DMS 273 (cell line): Measurements from ENCODE around the gene NTN1.

Experiments
- DNase-seq: peaks from one replicate; lab custom pipeline; 2025; ENCODE audit not compliant: unreplicated experiment; lab: John Stamatoyannopoulos, UW

The NTN1 gene

DNA sequence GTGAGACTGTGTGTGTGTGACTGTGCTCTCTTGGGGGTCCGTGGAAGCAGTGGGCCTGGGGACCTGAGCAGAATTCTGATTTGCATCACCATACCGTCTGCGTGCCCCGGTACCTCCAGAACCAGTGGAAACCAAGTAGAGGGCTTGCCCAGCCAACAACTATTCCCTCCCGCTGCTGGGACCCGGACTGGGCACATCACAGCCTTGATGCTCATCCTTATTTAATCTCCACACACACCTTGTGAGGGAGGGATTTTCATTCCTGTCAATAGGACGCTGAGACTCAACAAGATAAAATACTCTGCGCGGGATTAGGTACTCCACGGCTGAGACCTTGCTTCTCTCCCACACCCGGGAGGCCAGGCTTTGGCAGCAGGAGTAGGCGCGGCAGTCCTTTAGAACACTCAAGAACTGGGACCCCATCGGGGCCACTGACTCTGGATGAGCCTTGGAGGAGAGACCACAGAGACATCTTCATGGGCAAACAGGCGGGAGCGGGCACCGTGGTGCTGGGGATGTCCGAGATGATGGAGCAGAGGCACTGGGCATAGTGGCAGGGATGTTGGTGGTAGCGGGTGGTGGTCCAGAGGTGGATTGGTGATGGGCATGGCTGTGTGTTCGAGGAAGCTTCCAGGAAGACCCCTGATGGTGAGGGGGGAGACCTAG lies 208.0 kb downstream of the NTN1 start:
- DNase-seq: no peak

DNA sequence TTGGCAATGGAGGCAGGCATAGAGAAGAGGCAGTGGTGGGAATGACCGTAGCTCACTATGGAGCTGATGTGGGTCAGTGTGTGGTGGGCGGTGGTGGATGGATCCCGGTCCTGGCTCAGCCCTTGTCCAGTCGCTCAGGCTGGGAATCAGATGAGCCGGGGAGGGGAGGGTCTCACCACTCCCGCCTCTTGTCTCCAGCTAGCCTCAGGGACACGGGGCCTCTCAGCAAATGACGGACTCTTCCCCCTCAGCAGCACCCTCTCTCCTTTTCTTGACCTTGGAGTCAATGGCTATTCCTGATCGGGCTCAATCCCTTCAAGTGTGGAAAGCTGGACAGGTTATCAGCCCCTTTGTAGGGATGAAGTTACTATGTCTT lies 208.5 kb downstream of the NTN1 start:
- DNase-seq: no peak

DNA sequence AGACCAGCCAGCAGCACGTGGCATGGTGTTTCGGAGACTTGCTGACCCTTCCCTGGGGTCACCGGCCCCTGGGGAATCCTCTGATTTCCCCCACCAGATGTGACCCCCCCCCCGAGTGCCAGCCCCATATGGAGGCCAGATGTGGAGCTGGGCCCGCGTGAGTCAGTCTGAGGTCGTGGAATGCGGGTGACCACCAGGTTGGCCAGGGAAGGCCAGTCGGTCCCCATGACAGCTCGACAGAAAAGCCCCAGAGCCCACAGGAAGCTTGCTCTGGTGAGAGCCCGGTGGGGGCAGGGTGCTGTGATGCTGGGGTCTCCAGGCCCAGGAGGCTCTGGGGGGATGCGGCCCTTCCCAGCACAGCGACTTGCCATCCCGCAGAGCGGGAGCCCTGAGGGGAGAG lies 209.0 kb downstream of the NTN1 start:
- no peak for DNase-seq

DNA sequence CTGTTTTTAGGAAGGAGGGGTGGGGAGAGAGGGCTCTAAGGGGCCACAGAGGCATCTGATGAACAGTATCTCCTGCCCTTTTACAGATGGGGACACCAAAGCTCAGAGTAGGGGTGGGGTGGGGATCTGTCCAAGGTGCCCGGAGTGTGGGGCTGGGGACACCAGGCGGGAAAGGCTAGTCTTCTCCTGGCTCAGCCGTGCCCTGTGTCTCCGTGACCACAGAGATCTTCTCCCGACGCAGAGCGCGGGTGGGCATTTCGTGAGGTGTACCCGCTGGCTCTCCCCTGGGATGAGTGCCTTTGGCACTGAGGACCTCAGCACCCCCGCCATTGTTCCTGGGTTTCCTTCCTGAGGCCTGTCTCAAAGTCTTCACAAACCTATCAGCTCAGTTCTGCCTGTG lies 209.6 kb downstream of the NTN1 start:
- DNase-seq: no peak

DNA sequence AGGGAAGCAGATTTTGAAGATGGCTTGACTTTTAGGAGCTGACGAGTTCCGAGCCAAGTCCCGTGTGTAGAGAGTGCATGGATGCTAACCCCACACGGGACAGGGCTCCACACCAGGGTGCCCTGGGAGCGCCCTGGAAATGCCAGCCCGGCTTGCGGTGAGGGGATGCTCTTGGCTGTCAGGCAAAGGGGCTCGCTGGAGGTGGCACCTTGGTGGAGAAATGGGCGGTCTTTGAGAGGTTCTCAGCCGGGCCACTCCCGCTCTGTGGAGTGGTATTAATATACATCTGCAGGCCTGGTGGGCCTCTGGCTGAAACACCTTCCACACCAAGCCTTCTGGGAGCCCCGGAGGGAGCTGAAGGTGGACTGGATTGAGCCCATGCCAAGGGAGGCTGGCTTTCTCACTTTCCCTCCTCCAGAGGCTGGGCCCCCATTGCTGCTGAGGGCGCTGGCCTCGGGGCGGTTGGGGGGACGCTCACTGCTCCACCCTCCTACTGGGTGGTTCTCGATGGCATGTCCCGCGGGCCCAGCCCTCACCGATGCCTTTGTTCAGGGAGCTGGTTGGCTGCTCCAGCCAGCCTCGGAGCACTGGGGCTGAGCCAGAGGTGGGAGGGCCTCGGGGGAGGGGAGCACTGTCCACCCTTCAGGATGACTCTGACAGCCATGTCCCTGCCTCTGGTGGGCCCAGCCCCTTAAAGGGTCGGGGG lies 210.3 kb downstream of the NTN1 start:
- DNase-seq: no peak

DNA sequence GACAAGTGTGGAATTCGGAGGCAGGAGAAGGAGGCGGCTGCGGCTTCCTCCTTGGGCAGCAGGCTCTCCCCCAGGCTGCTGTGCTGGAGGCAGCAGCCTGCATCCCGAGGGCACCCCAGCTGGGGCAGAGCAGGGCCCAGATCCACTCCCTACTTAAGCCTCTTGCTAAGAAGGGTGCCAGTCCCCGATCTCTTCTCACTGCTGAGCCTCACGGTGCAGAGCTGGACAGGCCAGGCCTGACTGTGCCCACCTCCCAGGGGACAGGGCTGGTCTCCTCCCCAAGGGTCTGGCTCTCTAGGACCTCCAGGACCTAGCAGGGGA lies 210.8 kb downstream of the NTN1 start:
- DNase-seq: no peak

DNA sequence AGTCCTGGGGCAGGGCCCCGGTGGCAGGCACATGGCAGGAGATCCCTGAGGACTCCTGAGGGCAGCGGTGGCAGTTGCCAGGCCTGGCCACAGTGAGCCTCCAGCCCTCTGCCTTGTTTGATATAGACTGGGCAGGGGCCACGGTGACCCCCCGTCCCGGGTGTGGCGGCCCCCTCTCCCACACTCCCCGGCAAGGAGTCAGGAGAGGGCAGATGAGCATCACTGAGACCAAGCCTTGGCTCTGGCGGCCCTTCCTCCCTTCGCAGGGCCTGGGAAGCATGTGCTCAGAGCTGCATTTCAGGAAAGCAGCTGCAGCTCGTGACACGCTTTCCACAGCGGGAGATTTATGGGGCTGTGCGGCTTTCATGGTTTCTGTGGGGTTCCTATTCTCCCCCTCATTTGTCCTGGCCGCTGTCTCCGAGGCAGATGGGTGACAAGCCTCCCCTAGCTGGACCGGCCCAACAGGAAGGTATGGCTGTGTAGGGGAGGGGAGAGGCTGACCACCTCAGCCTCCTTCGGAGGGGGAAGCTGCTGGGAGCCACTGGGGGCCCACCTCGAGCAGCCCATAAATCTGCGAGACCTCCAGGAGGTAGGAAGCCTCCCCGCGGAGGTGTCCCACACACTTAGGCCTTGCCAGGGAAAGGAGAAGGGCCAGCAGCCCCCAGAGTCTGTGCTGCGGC lies 211.4 kb downstream of the NTN1 start:
- no peak for DNase-seq

DNA sequence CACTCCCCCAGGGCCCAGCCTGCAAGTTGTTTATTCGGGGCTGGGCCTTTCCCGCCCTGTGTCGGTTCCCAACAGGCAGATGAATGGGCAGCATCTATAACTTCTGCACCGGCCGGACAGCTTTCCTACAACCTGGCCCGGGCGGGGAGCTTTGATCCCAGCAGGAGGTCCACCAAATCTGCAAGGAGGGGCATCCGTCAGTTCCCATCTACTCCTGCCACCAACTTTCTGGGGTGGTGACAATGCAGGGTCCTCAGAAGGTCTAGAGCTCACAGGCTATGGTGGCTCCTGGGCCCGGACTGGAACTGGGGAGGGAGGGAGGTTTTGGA lies 211.9 kb downstream of the NTN1 start:
- no peak for DNase-seq

DNA sequence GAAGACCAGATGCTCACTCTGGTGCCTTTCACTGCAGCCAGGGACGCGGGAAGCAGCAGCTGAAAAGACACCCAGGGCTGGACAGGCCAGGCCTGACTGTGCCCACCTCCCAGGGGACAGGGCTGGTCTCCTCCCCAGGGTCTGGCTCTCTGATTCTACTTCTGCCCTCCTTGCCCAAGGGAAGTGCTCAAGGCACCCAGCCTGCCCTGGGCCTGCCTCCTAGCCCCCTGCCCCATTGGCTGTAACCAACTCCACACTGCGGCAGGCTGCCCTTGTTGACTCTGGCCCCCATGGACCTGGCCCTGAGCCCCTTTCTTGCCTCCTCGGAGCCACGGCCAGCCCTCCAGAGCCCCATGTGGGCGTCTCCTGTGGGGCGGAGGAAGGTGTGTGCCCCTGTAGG lies 212.5 kb downstream of the NTN1 start:
- DNase-seq: no peak

DNA sequence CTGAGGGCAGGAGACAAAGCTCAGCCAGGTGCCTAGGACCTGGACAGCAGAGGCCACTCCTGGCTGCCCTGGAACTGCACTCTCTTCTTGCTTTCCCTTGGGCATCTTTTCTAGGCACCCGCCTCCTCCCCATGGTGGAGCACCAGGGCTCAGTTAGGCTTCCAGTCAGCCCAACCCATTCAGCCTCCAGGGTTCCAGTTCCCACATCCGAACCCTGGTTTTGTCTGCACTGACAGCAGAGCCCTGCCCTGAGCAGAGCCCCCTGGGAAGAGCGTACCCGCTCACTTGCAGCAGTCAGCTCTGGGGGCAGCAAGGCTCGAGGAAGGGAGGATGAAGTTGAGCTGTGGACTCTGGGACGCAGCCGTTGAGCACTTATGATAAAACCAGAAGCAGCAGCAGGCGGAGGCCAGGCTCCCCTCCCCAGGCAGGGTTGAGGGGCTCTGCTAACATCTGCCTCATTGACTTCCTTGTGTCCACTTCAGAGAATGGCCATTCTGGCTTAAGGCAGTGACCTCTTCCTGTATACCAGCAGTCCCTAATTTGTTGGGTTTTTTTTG lies 213.2 kb downstream of the NTN1 start:
- no peak for DNase-seq

DNA sequence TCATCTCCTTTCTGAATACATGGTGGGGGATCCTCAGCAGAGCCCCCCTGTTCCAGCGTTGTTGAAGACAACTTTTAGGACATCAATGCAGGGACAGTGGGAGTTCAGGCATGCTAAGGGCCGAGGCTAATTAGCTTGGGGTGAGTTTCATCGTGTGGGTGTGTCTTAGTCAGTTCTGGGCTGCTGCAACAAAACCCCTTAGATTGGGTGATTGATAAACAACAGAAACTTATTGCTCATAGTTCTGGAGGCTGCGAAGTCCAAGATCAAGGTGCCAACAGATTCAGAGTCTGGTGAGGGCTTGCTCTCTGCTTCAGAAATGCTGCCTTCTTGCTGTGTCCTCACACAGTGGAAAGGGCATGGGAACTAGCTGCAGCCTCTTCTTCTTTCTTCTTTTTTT lies 214.0 kb downstream of the NTN1 start:
- no peak for DNase-seq

DNA sequence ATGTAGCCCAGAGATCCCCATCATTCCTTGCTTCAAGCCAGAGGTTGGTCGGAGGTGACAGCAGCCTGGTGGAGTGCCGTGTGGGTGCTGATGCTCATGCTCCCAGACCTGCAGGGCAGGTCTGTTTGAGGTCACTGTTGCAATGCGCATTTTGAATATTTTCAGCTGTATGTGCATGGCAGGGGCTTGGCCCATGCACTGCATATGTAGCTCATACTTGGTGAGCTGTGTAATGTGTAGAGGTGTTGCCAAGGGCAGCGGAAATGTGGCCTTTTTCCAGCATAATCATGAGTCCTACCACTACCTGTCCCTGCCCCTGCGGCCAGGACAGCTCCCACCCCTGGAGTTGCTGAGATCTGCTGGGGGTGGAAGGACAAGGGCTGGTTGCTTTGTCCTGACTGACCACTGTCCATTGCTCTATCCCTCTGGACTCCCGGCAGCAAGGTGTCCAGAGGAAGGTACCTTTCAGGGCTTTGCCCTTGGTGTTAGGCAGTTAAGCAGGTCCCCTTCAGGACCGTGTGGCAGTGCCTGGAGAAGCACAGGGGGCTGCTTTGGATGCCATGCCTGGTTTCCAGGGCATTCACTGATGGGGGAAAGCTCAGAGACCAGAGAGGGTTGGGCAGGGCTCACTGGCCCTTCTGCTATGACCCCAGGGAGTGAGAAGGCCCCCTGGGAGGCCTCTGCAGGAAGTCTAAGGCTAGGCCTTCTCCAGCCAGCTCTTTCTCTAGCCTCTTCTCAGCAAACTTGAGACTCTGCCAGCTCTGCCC lies 215.2 kb downstream of the NTN1 start:
- DNase-seq: no peak

DNA sequence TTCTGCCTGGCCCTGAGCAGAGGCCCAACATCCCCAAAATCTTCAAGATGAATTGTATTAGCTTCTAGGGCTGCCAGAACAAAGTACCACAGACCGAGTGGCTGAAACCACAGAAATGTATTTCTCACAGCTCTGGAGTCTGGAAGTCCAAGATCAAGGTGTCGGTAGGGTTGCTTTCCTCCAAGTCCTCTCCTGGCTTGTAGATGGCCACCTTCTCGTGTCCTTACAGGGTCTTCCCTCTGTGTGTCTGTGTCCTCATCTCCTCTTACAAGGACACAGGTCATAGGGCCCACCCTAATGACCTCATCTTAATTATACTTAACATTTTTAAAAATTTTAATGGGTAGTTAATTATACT lies 215.7 kb downstream of the NTN1 start:
- DNase-seq: no peak

DNA sequence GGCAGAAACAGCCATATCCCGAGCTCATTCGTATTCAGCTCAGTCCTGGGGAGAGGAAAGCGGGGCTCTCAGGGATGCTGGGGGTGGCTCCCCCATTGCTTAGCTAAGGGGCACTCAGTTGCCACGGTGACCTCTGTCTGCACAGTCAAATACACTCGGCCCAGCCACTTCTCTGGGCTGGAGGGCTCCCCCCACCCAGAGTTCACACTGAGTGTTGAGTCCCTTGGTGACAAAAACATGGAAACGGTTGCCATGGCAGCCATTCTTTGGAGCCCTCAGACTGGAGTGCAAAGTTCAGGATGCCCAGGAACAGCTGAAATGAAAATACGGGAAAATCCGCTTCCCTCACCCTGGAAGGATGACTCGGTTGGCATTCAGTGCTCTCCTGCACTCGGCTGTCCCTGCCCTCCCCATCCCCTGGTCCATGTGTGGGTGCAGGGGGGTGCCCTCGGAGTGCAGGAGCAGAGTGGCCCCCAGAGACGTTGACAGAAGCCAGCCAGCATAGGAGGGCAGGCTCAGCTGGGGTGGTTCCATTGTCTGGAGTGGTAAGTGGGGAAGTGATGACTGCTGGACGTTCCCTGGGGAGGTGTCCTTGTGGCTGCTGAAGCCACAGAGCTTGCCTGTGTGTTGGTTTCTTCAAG lies 216.5 kb downstream of the NTN1 start:
- no peak for DNase-seq

DNA sequence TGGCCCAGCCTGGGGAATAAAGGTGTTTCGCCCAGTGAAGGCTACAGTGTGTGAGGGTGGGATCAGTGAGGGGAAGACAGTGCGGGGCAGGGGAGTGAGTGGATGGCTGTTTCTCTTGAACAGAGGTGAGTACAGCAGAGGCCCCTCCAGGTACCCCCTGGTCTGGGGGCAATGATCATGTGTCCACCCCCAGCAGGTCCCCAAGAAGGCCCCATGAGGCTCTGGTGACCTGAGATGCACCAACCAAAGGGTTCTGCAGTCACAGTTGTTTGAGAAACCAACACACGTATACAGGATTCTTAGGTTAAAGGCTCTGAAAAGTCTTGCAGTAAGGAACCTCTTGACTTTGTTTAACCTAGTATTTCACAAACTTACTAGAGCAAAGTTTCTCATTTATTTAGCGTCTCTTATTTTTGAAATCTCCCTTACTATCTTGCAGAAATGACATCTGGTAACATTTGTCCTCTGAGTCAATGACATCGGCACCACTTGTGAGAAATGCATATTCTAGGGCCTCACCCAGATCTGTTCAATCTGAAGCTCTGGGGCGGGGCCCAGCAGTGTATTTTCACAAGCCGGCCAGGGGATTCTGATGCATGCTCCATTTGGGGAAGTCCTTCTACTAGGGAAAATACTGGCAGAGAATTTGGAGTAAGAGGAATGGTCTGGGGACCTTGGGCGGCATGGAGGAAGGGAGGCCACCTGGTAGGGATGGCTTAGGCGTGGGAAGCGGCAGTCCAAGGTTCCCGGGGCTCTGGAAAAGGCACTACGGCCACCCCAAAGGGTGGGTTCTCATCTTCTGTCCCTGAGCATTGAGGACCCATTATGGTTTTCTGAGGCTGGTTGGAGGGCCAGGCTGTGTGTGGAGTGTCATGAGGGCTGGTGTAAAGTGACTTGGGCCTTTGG lies 217.3 kb downstream of the NTN1 start:
- no peak for DNase-seq

DNA sequence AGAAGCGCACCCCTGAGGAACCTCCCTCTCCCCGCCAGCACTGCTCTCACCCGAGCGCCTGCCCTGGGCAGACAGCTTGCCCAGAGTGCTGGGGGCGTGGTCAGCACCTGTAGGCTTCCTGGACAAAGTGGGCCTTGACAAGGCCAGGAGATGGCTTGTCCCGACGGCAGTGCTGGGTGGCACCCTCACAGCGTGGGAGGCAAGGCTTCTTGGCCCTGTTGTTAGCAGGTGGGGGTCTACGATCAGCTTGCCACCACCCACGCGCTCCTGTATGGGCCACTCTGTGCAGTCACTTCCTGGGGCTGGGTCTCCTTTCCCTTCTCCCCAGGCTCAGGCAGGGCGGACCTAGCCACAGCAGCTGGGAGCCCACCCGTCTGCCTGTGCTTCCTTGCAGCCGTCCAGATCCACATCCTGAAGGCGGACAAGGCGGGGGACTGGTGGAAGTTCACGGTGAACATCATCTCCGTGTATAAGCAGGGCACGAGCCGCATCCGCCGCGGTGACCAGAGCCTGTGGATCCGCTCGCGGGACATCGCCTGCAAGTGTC lies 218.0 kb downstream of the NTN1 start:
- no peak for DNase-seq

DNA sequence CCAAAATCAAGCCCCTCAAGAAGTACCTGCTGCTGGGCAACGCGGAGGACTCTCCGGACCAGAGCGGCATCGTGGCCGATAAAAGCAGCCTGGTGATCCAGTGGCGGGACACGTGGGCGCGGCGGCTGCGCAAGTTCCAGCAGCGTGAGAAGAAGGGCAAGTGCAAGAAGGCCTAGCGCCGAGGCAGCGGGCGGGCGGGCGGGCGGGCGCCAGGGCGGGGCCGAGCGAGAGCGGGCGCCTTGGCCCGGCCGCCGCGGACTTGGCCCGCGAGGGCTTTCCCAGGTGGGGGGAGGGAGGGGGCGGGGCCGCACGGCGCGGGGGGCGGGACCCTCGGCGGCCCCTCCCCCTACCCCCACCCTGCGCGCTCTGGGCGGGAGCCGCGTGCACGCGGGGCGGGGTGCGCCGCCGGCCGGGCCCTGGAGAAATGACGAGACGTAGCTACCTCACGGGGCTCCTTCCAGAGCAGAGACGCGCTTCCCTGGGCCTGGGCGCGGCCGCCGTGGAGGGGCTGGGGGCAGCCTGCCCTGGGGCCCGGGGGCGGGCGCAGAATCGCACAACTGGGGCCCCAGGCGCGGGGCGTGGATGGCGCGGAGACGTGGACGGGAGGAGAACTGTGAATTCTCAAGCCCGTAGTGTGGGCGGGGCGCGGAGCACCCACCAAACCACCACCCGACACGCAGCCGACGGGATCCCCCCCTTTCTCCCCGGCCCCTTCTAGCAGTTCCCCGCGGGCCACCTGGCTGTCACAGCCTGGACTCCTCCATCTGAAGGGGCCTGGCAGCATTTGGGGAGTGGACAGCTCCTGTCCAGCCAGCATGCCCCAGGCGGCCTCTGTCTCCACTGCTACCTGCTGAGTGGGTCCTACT lies 218.7 kb downstream of the NTN1 start:
- no peak for DNase-seq

DNA sequence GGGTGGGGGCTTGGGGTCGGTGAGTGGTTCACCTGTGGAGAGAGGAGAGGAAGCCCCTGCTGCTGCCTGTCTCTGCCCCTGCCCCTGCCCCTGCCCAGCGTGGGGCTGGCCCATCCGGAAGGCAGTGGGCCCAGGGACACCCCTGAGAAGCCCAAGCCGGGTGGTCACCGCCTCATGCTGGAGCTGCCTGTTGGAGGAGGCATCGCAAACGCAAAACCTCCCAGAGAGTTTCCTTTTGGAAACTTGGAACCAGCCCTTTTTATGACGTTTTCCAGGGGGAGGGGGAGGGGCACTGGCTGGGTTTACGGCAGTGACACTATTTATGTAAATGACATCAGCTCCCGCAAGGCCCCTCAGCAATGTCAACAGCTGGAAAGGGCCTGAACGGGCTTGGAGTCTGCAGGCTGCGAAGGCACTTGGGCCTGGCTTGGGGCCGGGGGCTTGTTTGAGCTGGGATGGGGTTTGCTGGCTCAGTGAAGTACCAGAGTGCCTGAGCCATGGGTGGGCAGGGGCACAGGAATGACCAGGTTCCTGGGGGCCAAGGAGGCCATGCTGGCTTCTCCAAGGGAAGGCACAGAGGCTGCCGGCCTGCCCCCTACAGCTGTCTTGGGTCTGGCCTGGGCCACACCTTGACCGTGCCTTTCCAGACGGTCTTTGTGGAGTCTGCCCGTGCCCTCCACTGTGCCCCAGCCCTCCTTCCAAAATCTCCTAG lies 219.5 kb downstream of the NTN1 start:
- DNase-seq: no peak

DNA sequence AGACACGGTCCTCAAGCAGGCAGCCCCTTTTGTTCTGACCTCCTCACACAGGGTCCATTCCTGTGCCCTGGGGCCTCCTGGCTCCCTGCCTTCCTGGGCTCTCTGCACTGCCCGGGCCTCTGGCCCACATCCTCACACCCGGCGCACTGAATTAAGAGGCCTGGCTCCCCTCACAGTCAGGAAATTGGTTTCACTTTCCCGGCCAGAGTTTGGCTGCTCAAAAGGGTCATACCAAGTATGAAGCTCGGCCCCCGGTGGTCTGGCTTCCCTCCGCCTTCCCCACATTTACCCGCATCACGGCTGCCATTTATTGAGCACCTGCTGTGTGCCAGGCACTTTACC lies 220.0 kb downstream of the NTN1 start:
- no peak for DNase-seq
